K562 (cell line): ENCODE measurements around the gene VPS37B. TPM values are rescaled to one million over a fixed set of nuclear protein-coding genes. Genes with fewer than 3 reads are reported as not detected.

ENCODE experiments used
- ATAC-seq: fragments of 200-7000 bp; cut with Tn5 transposase; 3 replicates; pipeline ENCODE4 v1.9.1; 2020; ENCODE audit warnings: moderate library complexity
- BruUV-seq: library from RNA; stranded (reverse); fragments of 400-500 nt; replicated peaks from 2 replicates; lab custom pipeline; 2021; lab: Mats Ljungman, UMichigan
- CTCF ChIA-PET: fragments of 300-600 bp; formaldehyde crosslinking; extraction: SDS; loops from one replicate; lab custom pipeline; 2021; ENCODE audit warnings: low intra/inter-chr PET ratio; lab: Yijun Ruan, JAX
- POLR2A ChIA-PET: fragments of 300-600, 350-650 bp; sonication (Branson Sonifier 250); formaldehyde crosslinking; extraction: SDS; loops from one replicate; lab custom pipeline; 2021; ENCODE audit warnings: antibody characterized with exemption, inconsistent platforms; lab: Yijun Ruan, JAX
- DNase-seq, 4 experiments: peaks; one replicate each; pipeline versions ENCODE4 v3.0.0 to v3.0.0-alpha.2; 2011 to 2018; ENCODE audit warnings: low spot score in 3 of 4, mixed read lengths in 3 of 4; ENCODE audit errors: extremely low read depth in 1 of 4
- FAIRE-seq: peaks from 2 replicates; lab custom pipeline; 2011; peaks lifted over from hg19 to GRCh38; lab: Jason Lieb, UNC
- H2AFZ ChIP-seq: 2 replicates; pipeline ENCODE4 v1.6.0; 2011; ENCODE audit warnings: low read depth, low read length, control low read depth, inconsistent platforms
- H3K27ac ChIP-seq: fragments of 200-600 bp; 3 replicates; pipeline ENCODE4 v1.8.0; 2011; ENCODE audit warnings: low read depth, mild to moderate bottlenecking, control low read depth, inconsistent platforms, low read length, moderate library complexity, mixed read lengths; ENCODE audit errors: extremely low read depth
- H3K27me3 ChIP-seq, 2 experiments: fragments of 300-600 bp in 1 of 2; 2 replicates in 1 of 2; 3 replicates in 1 of 2; pipeline versions ENCODE4 v1.6.0 to v1.8.0; 2011; ENCODE audit warnings: inconsistent platforms in 2 of 2, low read length in 2 of 2, mild to moderate bottlenecking in 1 of 2, mixed read lengths in 1 of 2, moderate library complexity in 1 of 2; ENCODE audit not compliant: control insufficient read depth in 2 of 2, insufficient read depth in 2 of 2
- H3K36me3 ChIP-seq: fragments of 300-600 bp; 3 replicates; pipeline ENCODE4 v1.8.0; 2011; ENCODE audit warnings: mild to moderate bottlenecking, low read length, inconsistent platforms; ENCODE audit not compliant: control insufficient read depth, insufficient read depth
- H3K4me1 ChIP-seq, 2 experiments: fragments of 200-600 bp in 1 of 2; replicated peaks in 1 of 2; 2 replicates in 1 of 2; 3 replicates in 1 of 2; pipeline versions ENCODE4 v1.5.1 to v1.8.0; 2011; ENCODE audit warnings: inconsistent platforms in 2 of 2, low read length in 2 of 2, mild to moderate bottlenecking in 1 of 2, mixed read lengths in 1 of 2, moderate library complexity in 1 of 2; ENCODE audit not compliant: control insufficient read depth in 2 of 2, insufficient read depth in 2 of 2
- H3K4me2 ChIP-seq: 2 replicates; pipeline ENCODE4 v1.6.1; 2011; ENCODE audit warnings: low read length, control low read depth, inconsistent platforms, mixed read lengths; ENCODE audit not compliant: insufficient read depth
- H3K4me3 ChIP-seq: fragments of 200-600 bp; sonication (generic), shearing (Covaris generic); 2 replicates; pipeline ENCODE4 v1.5.1; 2016; ENCODE audit warnings: control low read depth, inconsistent platforms
- H3K79me2 ChIP-seq: fragments of 200-600 bp; 3 replicates; pipeline ENCODE4 v1.8.0; 2011; ENCODE audit warnings: low read length, inconsistent platforms; ENCODE audit not compliant: control insufficient read depth, insufficient read depth
- H3K9ac ChIP-seq, 2 experiments: 2 replicates each; pipeline versions ENCODE4 v1.6.0 to v1.6.1; 2011; ENCODE audit warnings: low read depth in 2 of 2, low read length in 2 of 2, control low read depth in 1 of 2, inconsistent platforms in 1 of 2, mild to moderate bottlenecking in 1 of 2, mixed read lengths in 1 of 2; ENCODE audit not compliant: insufficient read depth in 1 of 2
- H3K9me1 ChIP-seq: one replicate; pipeline ENCODE4 v1.6.0; 2011; ENCODE audit warnings: inconsistent platforms, mild to moderate bottlenecking, low read length, moderate library complexity; ENCODE audit not compliant: control insufficient read depth, insufficient read depth
- H3K9me3 ChIP-seq: replicated peaks from 2 replicates; pipeline ENCODE4 v1.5.1; 2011; ENCODE audit warnings: low read depth, low read length, inconsistent platforms; ENCODE audit not compliant: control insufficient read depth, insufficient read depth
- H4K20me1 ChIP-seq: replicated peaks from 2 replicates; pipeline ENCODE4 v1.6.1; 2011; ENCODE audit warnings: low read length, inconsistent platforms, mixed read lengths; ENCODE audit not compliant: control insufficient read depth, insufficient read depth
- ARID1B ChIP-seq: fragments of 450-650 bp; IDR thresholded peaks from 2 replicates; pipeline ENCODE4 v1.6.1; 2016; ENCODE audit warnings: antibody characterized with exemption, mild to moderate bottlenecking, inconsistent platforms
- BRF2 ChIP-seq: IDR thresholded peaks from 3 replicates; pipeline ENCODE4 v1.6.1; 2011; ENCODE audit warnings: borderline replicate concordance, mild to moderate bottlenecking; ENCODE audit not compliant: insufficient read length, insufficient read depth
- CBX8 ChIP-seq: fragments of 200-600 bp; sonication (generic); IDR thresholded peaks from 2 replicates; pipeline ENCODE4 v1.6.1; 2012; ENCODE audit warnings: borderline replicate concordance, mixed run types, low read depth, mild to moderate bottlenecking, moderate library complexity, mixed read lengths, low read length, control low read depth, inconsistent platforms; ENCODE audit not compliant: poor library complexity, severe bottlenecking; ENCODE audit errors: extremely low read depth
- ELF4 ChIP-seq: fragments of 450-650 bp; formaldehyde crosslinking; IDR thresholded peaks from 2 replicates; pipeline ENCODE4 v1.4.0; 2022; ENCODE audit warnings: missing genetic modification characterization
- HDAC1 ChIP-seq, 2 experiments: fragments of 450-650 bp; IDR thresholded peaks; 2 replicates each; pipeline ENCODE4 v1.6.1; 2016 to 2017; ENCODE audit warnings: inconsistent platforms in 1 of 2, mild to moderate bottlenecking in 1 of 2, moderate library complexity in 1 of 2
- NCOR1 ChIP-seq: fragments of 450-650 bp; IDR thresholded peaks from 2 replicates; pipeline ENCODE4 v1.6.1; 2016; ENCODE audit warnings: mild to moderate bottlenecking, moderate library complexity
- PHB2 ChIP-seq: fragments of 450-650 bp; IDR thresholded peaks from 2 replicates; pipeline ENCODE4 v1.6.1; 2017; ENCODE audit warnings: low read depth
- RCOR1 ChIP-seq, 2 experiments: IDR thresholded peaks; 2 replicates each; pipeline ENCODE4 v1.6.1; 2012; ENCODE audit warnings: low read depth in 2 of 2, low read length in 2 of 2, borderline replicate concordance in 1 of 2, improper control_type of control experiment in 1 of 2
- SAFB ChIP-seq: fragments of 200-400 bp; formaldehyde crosslinking; IDR thresholded peaks from 2 replicates; pipeline ENCODE4 v1.6.1; 2017; ENCODE audit warnings: low read depth, low read length, borderline replicate concordance
- SMARCA4 ChIP-seq: fragments of 450-650 bp; IDR thresholded peaks from 2 replicates; pipeline ENCODE4 v1.6.1; 2016
- SMARCE1 ChIP-seq: fragments of 450-650 bp; IDR thresholded peaks from 2 replicates; pipeline ENCODE4 v1.7.1; 2016; ENCODE audit warnings: mild to moderate bottlenecking
- TOE1 ChIP-seq, 2 experiments: fragments of 450-650 bp in 1 of 2; sonication (generic) in 1 of 2; formaldehyde crosslinking in 1 of 2; IDR thresholded peaks; 2 replicates each; pipeline versions ENCODE4 v1.7.1 to v1.8.0; 2016 to 2022; ENCODE audit warnings: borderline replicate concordance in 2 of 2, mild to moderate bottlenecking in 2 of 2, antibody characterized with exemption in 1 of 2, inconsistent platforms in 1 of 2, low read depth in 1 of 2, missing genetic modification reagents in 1 of 2, moderate library complexity in 1 of 2
- TRIM25 ChIP-seq: fragments of 450-650 bp; IDR thresholded peaks from 2 replicates; pipeline ENCODE4 v1.7.0; 2016; ENCODE audit warnings: borderline replicate concordance
- ZKSCAN3 ChIP-seq: fragments of 250-450 bp; sonication (Bioruptor Pico); IDR thresholded peaks from 2 replicates; pipeline ENCODE4 v1.4.0; 2020
- ZNF165 ChIP-seq: fragments of 250-450 bp; sonication (Bioruptor Pico); IDR thresholded peaks from 2 replicates; pipeline ENCODE4 v1.4.0; 2020; ENCODE audit warnings: borderline replicate concordance
- ZNF212 ChIP-seq: fragments of 450-650 bp; formaldehyde crosslinking; IDR thresholded peaks from 2 replicates; pipeline ENCODE4 v1.4.0; 2020; ENCODE audit warnings: mild to moderate bottlenecking
- ZNF316 ChIP-seq: fragments of 450-650 bp; IDR thresholded peaks from 2 replicates; pipeline ENCODE4 v1.6.1; 2016
- WGBS: fragments of 100-300 bp; shearing (Covaris generic); methylation state at CpG from one replicate; pipeline ENCODE4 v1.1.6; 2016; ENCODE audit warnings: low coverage, mixed read lengths; ENCODE audit not compliant: insufficient coverage; ENCODE audit errors: missing lambda C conversion rate; 5-methylcytosine and 5-hydroxymethylcytosine counted together
- in situ Hi-C: fragments of 300-500 bp; cut with MboI; formaldehyde crosslinking; loops from 4 replicates; pipeline ENCODE4 v1.15.0; 2018; ENCODE audit warnings: inconsistent platforms, mixed read lengths
- intact Hi-C: fragments of 100-400 bp; cut with micrococcal nuclease; formaldehyde crosslinking; loops from 2 replicates; pipeline ENCODE4 v1.14.2; 2022
- polyA plus RNA-seq, 8 experiments: library from polyadenylated mRNA; depleted of rRNA in 4 of 8; stranded (reverse) in 5 of 8; unstranded in 3 of 8; fragments of >200 nt; fragmentation: Nextera tagmentation in 2 of 8; fragmentation: Illumina TruSeq in 1 of 8; extraction: Ambion mirVana in 2 of 8; extraction: Trizol in 1 of 8; gene quantifications; 2 replicates each; pipeline versions ENCODE4 v1.2.1 to v1.2.3, GENCODE V29; 2011 to 2014; ENCODE audit warnings: inconsistent platforms in 1 of 8, missing spikeins in 1 of 8
- total RNA-seq, 7 experiments: library from RNA; depleted of rRNA in 6 of 7; stranded (reverse); fragments of >200 nt in 6 of 7; fragmentation: Illumina TruSeq in 2 of 7; extraction: Trizol in 2 of 7; gene quantifications; 2 replicates each; pipeline versions ENCODE4 v1.2.1 to v1.2.3, GENCODE V29; 2011 to 2021; ENCODE audit warnings: low replicate concordance in 1 of 7

Gene VPS37B
- total and polyA plus RNA-seq, 9 of the 15 experiments (the other 6 are each of a cell fraction or from before 2014, with no cell fraction given) = 0.28 to 37.4 (median 17.9) TPM

- DNase-seq = peak in 2 of 4 experiments; percentile 43 to 46
- BruUV-seq = no TSS peak
- peaks cover 2% of the 10 kb centered on the region; the same call in 1 of the 3 replicates for H3K36me3 ChIP-seq
- FAIRE-seq = no peak
- H3K4me3 ChIP-seq = peak overlapping the region; percentile 60; the same call in 1 of the 2 replicates
- H3K27ac ChIP-seq = no peak overlapping the region
- no peaks in the 10 kb centered on the region for H3K9me3 ChIP-seq
- H3K9ac ChIP-seq = no peak overlapping the region
- 0 out of 2 replicates have a peak, but pooled peaks cover 9% of the 10 kb centered on the region for H4K20me1 ChIP-seq
- ATAC-seq = 0 out of 3 replicates have a peak, but pooled peaks have one; percentile 13
- H2AFZ ChIP-seq = no peak overlapping the region
- POLR2A ChIA-PET = interaction anchor here (0.6 to 0.7 kb wide), 2 partner anchors 500 to 809 kb away, joined by 3 read pairs; no protein-coding TSS in a partner anchor
- CTCF ChIA-PET = no interaction called here
- intact Hi-C loops (no loop called here), in situ Hi-C loops (no loop called here)
- H3K9me1 ChIP-seq = no peaks in the 10 kb centered on the region
- WGBS = 51% methylated on average over 19 of the region's 21 CpGs
- no peaks in the 10 kb centered on the region for H3K27me3 ChIP-seq
- H3K4me1 ChIP-seq = peaks cover 21 to 22% of the 10 kb centered on the region in 2 experiments
- H3K4me2 ChIP-seq = peak overlapping the region; percentile 59
- H3K79me2 ChIP-seq = peaks cover 19% of the 10 kb centered on the region
- TF ChIP-seq ZNF316 (peak; percentile 63), HDAC1 (IDR thresholded peaks at IDR 0.05) (peak in 1 of 2 experiments; percentile 28; a peak in 1 of 4 replicates), TOE1 (IDR thresholded peaks at IDR 0.05; ENCODE audit: borderline replicate concordance) (no peak), TOE1 (CRISPR knock-in tag; IDR thresholded peaks at IDR 0.05; ENCODE audit: borderline replicate concordance, low read depth) (no peak), SMARCA4 (0 out of 2 replicates have a peak, but pooled peaks have one; percentile 17), SAFB (no peak), ELF4 (CRISPR knock-in tag) (0 out of 2 replicates have a peak, but pooled peaks have one; percentile 14), SMARCE1 (peak; percentile 38; the same call in 1 of the 2 replicates), CBX8 (no peak), ZNF165 (CRISPR knock-in tag) (no peak), TRIM25 (0 out of 2 replicates have a peak, but pooled peaks have one; percentile 68), ARID1B (0 out of 2 replicates have a peak, but pooled peaks have one; percentile 23), BRF2 (no peak), ZNF212 (CRISPR knock-in tag) (no peak), PHB2 (peak; percentile 43; the same call in 1 of the 2 replicates), ZKSCAN3 (CRISPR knock-in tag) (no peak), RCOR1 (IDR thresholded peaks at IDR 0.05; ENCODE audit: borderline replicate concordance in 1 of 2, low read depth in 2 of 2, low read length in 2 of 2) (no peak), NCOR1 (0 out of 2 replicates have a peak, but pooled peaks have one; percentile 10)
These were observed 61.6 kb downstream of the VPS37B start for GRCh38 chr12:122834104-122834920.
